GM18526 (cell line): Measurements from ENCODE around the gene DDX6.

Experiments used
- POLR2A ChIP-seq: IDR thresholded peaks from 3 replicates; pipeline ENCODE4 v1.6.1; 2011; ENCODE audit not compliant: insufficient read length; ENCODE audit errors: extremely low read depth

DDX6 gene

DNA sequence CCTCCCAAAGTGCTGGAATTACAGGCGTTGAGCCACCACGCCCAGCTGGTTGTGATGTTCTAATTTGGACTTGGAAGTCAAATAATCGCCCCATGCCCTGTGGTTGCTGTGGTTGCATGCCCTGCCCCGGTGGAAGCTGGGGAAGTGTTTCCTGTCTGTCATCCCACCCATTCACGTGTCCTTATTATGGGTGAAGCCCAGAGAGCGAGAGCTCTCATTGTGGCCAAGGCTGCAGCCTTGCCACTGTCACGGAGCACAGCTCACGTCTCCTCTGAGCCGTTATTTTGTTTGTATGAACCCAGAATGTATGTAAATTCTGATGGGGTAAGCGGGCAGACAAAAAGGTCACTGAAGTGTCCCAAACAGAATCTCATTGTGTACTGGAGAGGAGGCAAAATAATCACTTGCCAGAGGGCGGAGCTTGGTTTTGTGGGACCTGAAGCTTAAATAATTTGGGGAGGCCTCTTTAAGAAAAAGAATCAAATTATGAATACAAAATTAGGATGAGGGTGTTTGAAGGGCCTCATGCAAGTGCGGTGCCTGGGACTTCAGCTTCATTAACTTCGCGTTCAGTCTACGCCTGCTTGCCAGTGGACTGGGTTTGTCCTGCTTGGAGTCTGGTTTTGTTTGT lies 85.7 kb downstream of the DDX6 start:
- TF ChIP-seq POLR2A: no peak

GRCh38 chr11:118703563-118704106 lies 87.3 kb downstream of the DDX6 start:
- TF ChIP-seq POLR2A: no peak

DNA sequence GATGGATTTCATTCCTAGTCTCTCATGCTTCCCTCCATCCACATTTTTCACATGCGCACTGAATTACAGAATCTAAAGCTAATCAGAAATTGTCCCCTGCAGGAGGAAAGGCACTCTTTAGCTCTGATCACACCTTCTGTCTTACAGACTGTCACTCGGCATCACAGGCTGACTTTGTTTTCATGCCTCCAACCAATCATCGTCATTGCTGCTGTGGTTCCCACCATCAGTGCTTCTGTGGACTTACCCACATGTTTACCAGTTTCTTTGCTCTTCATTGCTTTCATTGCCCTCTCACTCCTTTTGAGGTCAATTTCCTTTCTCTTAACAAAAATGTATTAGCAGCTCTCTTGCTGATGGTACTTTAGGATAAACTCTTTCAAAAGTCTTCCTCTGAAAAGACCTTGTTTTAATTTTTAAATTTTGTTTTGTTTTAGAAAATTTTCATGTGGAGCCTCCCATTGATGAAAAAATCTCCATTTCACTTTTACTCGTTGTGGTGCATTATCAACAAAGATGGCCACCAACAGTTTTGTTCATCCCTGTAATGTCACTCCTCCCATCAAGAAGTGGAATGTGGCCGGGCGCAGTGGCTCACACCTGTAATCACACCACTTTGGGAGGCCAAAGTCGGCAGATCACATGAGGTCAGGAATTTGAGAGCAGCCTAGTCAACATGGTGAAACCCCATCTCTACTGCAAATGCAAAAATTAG lies 91.3 kb downstream of the DDX6 start:
- TF ChIP-seq POLR2A: no peak
